GM10847 (cell line): ENCODE measurements around the gene MARCHF10.

Source experiments
- POLR2A ChIP-seq: IDR thresholded peaks from 2 replicates; pipeline ENCODE4 v1.6.1; 2011; ENCODE audit not compliant: insufficient read length; ENCODE audit errors: extremely low read depth

The MARCHF10 gene

DNA sequence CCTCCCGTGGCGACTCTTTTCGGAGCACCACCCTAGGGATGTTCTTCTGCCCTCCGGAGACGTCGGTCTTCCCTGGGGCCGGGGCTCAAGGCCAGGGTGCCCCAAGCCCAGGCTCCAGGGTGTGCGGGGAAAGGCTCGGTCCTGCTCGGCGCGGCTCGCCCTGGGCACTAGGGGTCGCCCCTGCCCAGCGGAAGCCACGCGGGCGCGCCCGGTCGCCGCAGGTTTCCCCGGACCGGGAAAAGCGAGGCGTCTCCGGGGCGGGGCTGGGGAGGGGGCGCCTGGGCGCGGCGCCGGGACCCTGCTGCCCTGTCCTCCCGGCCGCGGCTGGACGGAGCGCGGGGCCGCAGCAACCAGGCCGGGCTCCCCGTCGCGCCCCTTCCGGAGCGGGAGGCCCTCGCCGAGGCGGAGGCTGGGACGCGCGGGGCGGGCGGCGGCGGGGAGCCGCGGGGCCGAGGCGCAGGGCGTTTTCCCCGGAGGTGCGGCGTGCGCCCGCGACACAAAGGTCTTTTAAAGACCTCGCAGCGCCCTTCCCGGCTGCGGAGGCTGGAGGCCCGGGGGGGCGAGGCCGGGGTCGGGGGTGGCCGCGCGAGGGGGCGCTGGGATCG lies 104.2 kb downstream of the MARCHF10 start:
- no peak for TF ChIP-seq POLR2A

DNA sequence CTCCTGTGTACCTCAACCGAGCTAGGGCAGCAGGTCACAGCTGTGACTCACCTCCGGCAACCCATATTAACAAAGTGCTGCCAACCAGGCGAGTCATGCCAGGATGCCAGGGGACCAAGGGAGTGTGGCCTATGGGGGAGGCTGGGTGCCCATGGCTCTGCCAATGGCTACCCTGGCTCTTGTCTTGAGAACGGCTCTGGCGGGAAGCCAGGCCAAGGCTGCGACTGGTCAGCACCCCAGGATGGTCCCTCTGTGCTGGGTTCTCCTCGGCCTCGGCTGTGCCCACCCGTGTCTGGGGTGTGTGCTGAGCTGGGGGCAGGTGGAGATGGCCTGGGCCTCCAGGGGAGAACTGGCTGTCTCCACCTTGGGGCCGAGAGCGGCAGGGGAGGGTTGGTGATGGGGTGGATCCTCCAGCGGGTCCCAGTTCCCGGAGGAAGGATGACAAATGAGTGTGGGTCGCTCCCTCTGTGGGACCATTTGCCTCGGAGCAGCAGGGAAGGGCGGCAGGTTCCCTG lies 104.8 kb downstream of the MARCHF10 start:
- no peak for TF ChIP-seq POLR2A

DNA sequence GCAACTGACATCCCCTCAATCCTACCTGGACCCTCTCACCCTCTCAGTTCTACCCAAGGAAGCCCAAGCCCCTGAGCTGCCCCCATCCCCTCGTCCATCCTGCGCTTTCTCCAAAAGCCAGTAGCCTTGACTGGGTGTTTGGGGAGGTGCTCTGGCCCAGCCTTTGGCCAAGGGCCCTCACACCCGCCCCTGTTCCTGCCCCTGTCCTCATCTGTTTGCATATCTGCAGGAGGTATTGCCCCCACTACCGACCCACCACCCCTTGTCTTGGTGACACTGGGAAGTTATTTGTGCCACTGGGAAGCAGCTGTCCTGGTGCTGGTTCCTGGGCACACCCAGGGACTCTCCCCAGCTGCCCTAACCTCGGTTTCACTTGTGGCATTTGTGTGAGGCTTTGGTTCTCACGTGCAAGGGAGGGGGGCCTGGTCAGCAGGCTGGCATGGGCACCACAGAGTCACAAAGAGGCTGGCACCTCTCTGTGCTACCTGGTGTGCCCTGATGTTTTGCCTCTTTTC lies 105.3 kb downstream of the MARCHF10 start:
- TF ChIP-seq POLR2A = no peak

DNA sequence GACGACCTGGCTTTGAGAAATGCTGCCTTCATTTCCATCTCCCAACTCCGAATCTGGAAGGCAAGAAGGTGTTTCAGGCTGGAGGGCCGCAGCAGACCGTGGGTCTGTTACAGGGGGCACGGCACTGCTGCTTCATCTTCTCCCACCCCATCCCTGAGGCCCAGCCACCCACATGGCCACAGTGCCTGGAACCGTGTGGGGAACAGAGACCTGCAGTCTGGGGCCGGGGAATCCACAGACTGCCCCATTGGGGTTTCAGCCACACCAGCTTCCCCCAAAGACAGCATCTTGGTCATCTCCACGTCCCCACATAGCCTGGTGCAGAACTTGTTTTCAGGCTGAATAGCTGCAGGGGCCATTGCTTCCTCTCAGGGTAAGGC lies 106.4 kb downstream of the MARCHF10 start:
- no peak for TF ChIP-seq POLR2A

DNA sequence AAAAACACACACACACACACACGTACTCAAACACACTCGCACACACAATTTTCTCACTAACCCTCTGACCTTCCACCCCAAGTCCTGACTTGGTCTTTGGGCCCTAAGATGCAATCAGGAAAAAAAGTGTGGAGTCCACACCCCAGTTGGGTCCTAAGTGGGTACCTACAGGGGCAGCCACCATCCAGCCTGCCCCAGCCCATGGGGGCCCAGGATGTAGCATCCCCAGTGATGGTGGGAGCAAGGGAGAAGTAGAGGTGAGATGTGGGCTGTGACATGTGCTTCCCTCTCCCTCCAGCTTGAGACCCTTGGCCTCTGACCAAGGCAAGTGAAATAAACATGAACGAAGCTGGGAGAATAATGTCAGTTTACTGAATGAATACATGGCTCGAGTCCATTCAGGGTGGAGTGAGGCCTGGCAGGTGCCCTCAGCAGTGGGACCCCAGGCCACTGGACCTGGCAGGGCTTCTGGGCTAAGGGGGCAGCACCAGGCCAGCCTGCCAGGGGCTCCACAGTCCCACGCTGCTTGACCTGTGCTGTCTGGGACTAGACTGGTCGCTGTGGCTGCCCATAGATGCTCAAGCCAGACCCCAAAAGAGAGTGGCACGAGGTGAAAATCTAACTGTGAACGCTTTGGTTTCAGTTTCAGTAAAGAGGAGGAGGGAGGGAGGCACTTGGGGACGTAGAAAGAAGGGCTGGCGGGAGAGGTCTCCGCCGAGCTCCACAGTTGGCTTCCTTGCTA lies 107.0 kb downstream of the MARCHF10 start:
- TF ChIP-seq POLR2A = no peak

DNA sequence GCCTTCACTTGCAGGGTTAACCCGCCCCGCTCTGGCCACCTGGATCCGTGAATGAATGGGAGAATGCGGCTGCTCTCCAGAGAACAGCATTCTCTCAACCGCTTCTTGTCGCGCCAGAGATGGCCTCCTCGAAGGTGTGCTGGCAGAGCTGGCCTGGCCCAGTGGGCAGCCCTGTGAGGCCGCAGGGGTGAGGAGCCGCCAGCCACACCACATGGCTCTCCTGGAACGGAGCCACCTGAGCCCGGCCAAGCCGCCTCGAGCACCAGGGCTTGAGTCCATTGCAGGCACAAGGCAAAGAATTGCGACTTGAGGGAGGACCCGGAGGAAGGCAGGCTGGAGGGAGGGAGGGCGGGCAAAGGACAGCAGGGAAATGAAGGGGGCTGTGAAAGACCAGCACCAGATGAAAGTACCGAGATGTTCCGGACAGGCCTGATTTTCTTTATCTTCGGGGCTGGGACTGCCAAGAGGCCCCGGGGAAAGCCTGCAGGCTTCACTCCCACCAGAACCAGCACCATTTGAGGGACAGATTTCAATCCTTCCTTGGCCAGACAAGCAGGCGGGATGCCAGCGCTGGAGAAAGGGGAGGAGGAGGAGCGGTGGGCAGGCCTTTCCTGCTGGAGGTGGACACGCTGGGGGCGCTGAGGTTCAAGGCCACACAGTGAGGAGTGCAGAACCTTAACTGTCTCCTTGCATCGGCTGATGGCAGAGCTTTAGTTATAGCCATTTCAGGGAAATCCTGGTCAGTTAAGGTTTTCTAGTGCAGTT lies 111.2 kb downstream of the MARCHF10 start:
- TF ChIP-seq POLR2A = no peak

DNA sequence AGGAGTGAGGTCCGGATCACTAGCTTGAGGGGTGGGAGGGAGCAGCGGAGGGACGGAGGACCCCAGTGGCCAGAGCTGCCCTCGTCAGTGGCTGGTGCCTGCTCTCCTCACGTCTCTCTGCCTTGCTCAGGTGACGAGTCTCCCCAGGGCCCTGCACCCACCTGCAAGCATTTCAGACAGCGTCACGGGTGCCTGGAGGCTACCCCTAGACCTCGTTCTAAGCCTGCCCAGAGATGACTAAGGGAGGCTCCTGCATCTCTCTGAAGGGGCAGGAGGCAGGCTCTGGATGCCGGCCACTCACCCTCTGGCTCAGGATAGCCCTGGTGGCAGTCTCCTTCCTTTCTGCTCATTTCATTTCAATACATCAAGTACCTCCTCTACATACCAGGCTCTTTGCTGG lies 111.9 kb downstream of the MARCHF10 start:
- TF ChIP-seq POLR2A = no peak

DNA sequence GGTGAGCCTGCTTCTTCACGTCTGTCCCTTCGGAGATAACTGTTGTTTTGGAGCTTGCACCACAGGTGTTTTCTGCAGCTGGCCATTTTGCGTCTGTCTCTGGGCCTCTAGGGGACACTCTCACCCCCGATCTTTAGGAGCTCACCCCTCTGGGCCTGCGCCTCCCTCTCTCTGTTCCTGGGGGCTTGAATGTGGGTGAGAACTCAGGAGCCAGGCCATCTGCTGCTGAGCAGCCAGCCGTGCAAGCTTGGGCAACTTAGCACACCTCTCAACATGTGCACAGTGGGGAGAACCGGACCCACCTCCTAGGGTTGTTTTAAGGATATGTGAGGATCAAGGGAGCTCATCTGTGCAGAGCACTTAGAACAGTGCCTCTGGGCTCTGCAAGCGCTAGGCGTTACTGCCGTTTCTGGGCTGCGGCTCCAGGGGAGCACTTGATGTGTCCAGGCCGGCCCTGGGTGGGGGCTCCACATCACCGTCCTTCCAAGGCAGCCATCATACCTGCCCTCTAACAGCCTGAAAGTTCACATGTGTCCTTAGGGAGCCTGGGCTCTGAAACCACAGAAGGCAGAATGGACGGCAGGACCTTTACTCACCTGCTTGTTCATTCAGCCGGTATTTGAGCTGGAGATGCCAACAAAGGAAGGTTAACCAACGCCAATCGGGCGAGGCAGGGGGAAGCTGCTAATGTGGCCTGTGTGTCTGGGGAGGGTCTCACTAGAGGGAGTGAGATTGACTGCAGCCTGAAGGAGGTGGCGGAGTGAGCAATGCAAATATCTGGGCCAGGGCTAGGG lies 114.3 kb downstream of the MARCHF10 start:
- TF ChIP-seq POLR2A = no peak

DNA sequence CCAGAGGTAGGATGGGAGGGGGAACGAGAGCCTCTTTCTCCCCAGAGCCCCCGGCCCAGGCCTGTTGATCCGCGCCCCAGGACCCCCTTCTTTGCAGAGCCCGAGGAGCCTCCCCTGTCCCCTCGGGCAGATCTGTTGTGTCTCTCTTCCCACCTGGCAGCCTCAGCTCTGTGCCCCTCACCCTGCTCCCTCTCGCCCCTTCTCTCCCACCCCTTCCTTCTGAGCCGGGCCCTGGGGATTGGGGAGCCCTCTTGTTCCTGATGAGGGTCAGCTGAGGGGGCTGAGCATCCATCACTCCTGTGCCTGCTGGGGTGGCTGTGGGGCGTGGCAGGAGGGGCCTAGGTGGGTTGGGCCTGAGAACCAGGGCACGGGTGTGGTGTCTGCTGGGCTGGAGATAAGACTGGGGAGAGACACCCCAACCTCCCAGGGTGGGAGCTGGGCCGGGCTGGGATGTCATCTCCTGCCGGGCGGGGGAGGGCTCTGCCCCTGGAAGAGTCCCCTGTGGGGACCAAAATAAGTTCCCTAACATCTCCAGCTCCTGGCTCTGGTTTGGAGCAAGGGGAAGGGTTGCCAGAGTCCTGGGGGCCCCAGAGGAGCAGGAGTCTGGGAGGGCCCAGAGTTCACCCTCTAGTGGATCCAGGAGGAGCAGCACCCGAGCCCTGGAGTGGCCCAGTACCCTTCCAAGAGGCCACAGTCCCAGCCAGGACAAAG lies 115.2 kb downstream of the MARCHF10 start:
- TF ChIP-seq POLR2A = no peak

DNA sequence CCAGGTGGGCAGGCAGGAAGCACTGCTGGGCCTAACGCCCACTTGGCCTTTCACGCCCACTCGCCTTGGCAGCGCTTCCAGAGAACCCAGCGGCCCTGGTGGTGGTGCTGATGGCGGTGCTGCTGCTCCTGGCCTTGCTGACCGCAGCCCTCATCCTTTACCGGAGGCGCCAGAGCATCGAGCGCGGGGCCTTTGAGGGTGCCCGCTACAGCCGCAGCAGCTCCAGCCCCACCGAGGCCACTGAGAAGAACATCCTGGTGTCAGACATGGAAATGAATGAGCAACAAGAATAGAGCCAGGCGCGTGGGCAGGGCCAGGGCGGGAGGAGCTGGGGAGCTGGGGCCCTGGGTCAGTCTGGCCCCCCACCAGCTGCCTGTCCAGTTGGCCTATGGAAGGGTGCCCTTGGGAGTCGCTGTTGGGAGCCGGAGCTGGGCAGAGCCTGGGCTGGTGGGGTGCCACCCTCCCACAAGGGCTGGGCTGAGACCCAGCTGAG lies 115.9 kb downstream of the MARCHF10 start:
- no peak for TF ChIP-seq POLR2A

DNA sequence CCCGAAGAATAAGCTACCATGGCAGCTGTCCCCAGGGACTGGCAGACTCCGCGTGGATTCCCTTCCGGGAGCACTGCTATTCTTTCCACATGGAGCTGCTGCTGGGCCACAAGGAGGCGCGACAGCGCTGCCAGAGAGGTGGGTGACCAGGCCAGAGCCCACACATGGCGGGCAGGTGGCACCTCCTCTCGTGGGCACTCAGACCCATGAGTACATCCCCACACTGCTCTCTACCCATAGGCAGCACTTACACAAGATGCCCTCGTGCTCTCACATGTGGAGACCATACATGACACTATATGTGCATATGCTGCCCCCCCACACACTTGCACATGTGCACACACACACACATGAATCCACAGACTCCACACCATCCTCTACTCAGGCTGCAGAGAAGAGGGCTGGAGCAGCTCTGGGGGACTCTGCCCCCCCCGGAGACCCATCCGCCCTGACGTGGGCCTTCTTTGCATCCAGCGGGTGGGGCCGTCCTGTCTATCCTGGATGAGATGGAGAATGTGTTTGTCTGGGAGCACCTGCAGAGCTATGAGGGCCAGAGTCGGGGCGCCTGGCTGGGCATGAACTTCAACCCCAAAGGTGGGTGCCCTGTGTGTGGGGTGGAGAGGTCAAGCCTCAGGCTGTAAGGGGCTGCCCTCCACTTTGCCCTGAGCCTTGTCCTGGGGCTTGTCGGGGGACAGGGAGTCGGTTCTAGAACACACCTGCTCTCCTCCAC lies 117.8 kb downstream of the MARCHF10 start:
- no peak for TF ChIP-seq POLR2A

DNA sequence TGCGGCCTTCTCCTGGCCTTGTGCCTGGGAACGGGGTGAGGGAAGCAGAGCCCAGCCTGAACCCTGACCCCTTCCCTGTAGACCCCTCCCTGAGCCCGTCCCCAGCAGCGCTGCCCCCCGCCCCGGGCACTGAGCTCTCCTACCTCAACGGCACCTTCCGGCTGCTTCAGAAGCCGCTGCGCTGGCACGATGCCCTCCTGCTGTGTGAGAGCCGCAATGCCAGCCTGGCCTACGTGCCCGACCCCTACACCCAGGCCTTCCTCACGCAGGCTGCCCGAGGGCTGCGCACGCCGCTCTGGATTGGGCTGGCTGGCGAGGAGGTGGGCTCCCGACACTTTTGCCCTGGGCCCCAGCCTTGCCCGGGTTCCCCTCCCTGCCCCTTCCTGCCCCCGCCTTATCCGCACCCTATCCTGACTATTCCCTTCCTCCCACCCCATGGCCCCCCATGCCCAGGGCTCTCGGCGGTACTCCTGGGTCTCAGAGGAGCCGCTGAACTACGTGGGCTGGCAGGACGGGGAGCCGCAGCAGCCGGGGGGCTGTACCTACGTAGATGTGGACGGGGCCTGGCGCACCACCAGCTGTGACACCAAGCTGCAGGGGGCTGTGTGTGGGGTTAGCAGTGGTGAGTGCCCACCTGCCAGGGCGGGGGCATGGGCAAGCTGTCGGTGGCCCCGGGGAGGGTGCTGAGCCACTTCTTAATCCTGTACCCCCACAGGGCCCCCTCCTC lies 118.5 kb downstream of the MARCHF10 start:
- no peak for TF ChIP-seq POLR2A
